Activated B cell treated with CpG ODN at 0.5 μM for 24 hours (primary cell): ENCODE results near the gene PROKR1. TPM values are rescaled to one million over a fixed set of nuclear protein-coding genes. Genes with fewer than 3 reads are reported as not detected.
"Not testable (repeated sequence)": the region's sequence is repeated elsewhere in the genome, so short reads cannot be mapped to it uniquely, and the experiment has no call there.

ENCODE experiments used
- ATAC-seq: fragments of 200-7000 bp; cut with Tn5 transposase; one replicate; pipeline ENCODE4 v1.10.0; 2021; ENCODE audit warnings: low read depth, mild to moderate bottlenecking, moderate library complexity
- CTCF ChIA-PET: fragments of 350-600 bp; sonication (Branson Sonifier 250); formaldehyde crosslinking; loops from one replicate; lab custom pipeline; 2021; ENCODE audit warnings: antibody characterized with exemption; lab: Charles Lee
- POLR2A ChIA-PET: fragments of 350-600 bp; sonication (Branson Sonifier 250); formaldehyde crosslinking; loops from one replicate; lab custom pipeline; 2021; ENCODE audit warnings: antibody characterized with exemption; lab: Charles Lee
- DNase-seq: peaks from one replicate; pipeline ENCODE4 v3.0.0; 2022
- H3K27ac Mint-ChIP-seq: one replicate; pipeline ENCODE4 v1.8.0; 2020; ENCODE audit warnings: mixed read lengths
- H3K27me3 Mint-ChIP-seq: one replicate; pipeline ENCODE4 v1.8.0; 2021; ENCODE audit warnings: mixed read lengths
- H3K36me3 Mint-ChIP-seq: one replicate; pipeline ENCODE4 v1.8.0; 2021; ENCODE audit warnings: low read depth, mixed read lengths
- H3K4me1 Mint-ChIP-seq: one replicate; pipeline ENCODE4 v1.8.0; 2021; ENCODE audit warnings: mixed read lengths
- H3K4me3 Mint-ChIP-seq: one replicate; pipeline ENCODE4 v1.8.0; 2020; ENCODE audit warnings: mild to moderate bottlenecking, mixed read lengths
- H3K9me3 Mint-ChIP-seq: one replicate; pipeline ENCODE4 v1.8.0; 2020; ENCODE audit warnings: mixed read lengths
- CTCF ChIP-seq: fragments of 200-600 bp; IDR thresholded peaks from one replicate; pipeline ENCODE4 v1.8.0; 2022; ENCODE audit warnings: antibody characterized with exemption, mild to moderate bottlenecking
- intact Hi-C: fragments of 100-400 bp; cut with micrococcal nuclease; formaldehyde crosslinking; loops from one replicate; pipeline ENCODE4 v1.15.1; 2024
- total RNA-seq: library from RNA; stranded (reverse); gene quantifications from 2 replicates; pipeline ENCODE4 v1.2.3, GENCODE V29; 2022

Gene PROKR1
- total RNA-seq, 1 donor from 2014 or later = 0.09 TPM

- intact Hi-C loops = no loop called here
- DNase-seq = no peak
- no peak overlapping the region for H3K27ac Mint-ChIP-seq
- POLR2A ChIA-PET = interaction anchor here (0.5 kb wide), 1 partner anchor 1448 kb away, joined by 4 read pairs; no protein-coding TSS in a partner anchor
- CTCF ChIA-PET = no interaction called here
- H3K9me3 Mint-ChIP-seq = peaks cover 7% of the 10 kb centered on the region
- peaks cover 3% of the 10 kb centered on the region for H3K36me3 Mint-ChIP-seq
- TF ChIP-seq CTCF = no peak
- peaks cover 3% of the 10 kb centered on the region for H3K27me3 Mint-ChIP-seq
- no peaks in the 10 kb centered on the region for H3K4me1 Mint-ChIP-seq
- no peak overlapping the region for H3K4me3 Mint-ChIP-seq
- ATAC-seq = no peak
These were observed 30.3 kb downstream of the PROKR1 start for GRCh38 chr2:68673631-68674030.

GRCh38 chr2:68675470-68675869 is 32.1 kb downstream of the PROKR1 start:
- Mint-ChIP-seq H3K9me3 (peaks cover 7% of the 10 kb centered on the region), H3K4me1 (no peaks in the 10 kb centered on the region), H3K27ac (no peak overlapping the region), H3K36me3 (peaks cover 3% of the 10 kb centered on the region), H3K27me3 (no peaks in the 10 kb centered on the region), H3K4me3 (no peak overlapping the region)
- ChIA-PET POLR2A (no interaction called here), CTCF (no interaction called here)
- no peak for TF ChIP-seq CTCF
- intact Hi-C loops = no loop called here
- DNase-seq (no peak), ATAC-seq (no peak)

- H3K4me3 Mint-ChIP-seq, CTCF ChIA-PET, H3K36me3 Mint-ChIP-seq, H3K27me3 Mint-ChIP-seq, ATAC-seq, H3K27ac Mint-ChIP-seq, H3K4me1 Mint-ChIP-seq, intact Hi-C loops, H3K9me3 Mint-ChIP-seq, POLR2A ChIA-PET, DNase-seq: not testable (repeated sequence)
These were observed 34.5 kb downstream of the PROKR1 start for GRCh38 chr2:68677837-68678236.

- DNase-seq, POLR2A ChIA-PET, ATAC-seq, intact Hi-C loops, H3K36me3 Mint-ChIP-seq, CTCF ChIA-PET, H3K27me3 Mint-ChIP-seq, H3K4me1 Mint-ChIP-seq, H3K9me3 Mint-ChIP-seq: not testable (repeated sequence)
- H3K27ac Mint-ChIP-seq = peak overlapping the region; percentile 46
- H3K4me3 Mint-ChIP-seq = peak overlapping the region; percentile 53
These were observed 36.0 kb downstream of the PROKR1 start for GRCh38 chr2:68679166-68679916.

- H3K27ac Mint-ChIP-seq = peak overlapping the region; percentile 46
- CTCF ChIA-PET, H3K4me1 Mint-ChIP-seq, intact Hi-C loops, POLR2A ChIA-PET, H3K9me3 Mint-ChIP-seq, DNase-seq, H3K36me3 Mint-ChIP-seq, ATAC-seq, H3K27me3 Mint-ChIP-seq: not testable (repeated sequence)
- peak overlapping the region; percentile 53 for H3K4me3 Mint-ChIP-seq
These were observed 36.5 kb downstream of the PROKR1 start for GRCh38 chr2:68679917-68680267.

GRCh38 chr2:68684197-68684596 is 40.8 kb downstream of the PROKR1 start:
- Mint-ChIP-seq H3K27ac (no peak overlapping the region), H3K27me3 (no peaks in the 10 kb centered on the region), H3K4me3 (no peak overlapping the region), H3K4me1 (peaks cover 13% of the 10 kb centered on the region), H3K36me3 (no peaks in the 10 kb centered on the region), H3K9me3 (no peaks in the 10 kb centered on the region)
- intact Hi-C loops = no loop called here
- no peak for TF ChIP-seq CTCF
- CTCF ChIA-PET = no interaction called here
- DNase-seq = no peak
- ATAC-seq = no peak
- POLR2A ChIA-PET = no interaction called here
